Measurements from ENCODE around the gene NCF4. TPM values are rescaled to one million over a fixed set of nuclear protein-coding genes. Genes with fewer than 3 reads are reported as not detected.

The NCF4 gene
- total RNA-seq, 1 donor from 2014 or later: 120 TPM

DNA sequence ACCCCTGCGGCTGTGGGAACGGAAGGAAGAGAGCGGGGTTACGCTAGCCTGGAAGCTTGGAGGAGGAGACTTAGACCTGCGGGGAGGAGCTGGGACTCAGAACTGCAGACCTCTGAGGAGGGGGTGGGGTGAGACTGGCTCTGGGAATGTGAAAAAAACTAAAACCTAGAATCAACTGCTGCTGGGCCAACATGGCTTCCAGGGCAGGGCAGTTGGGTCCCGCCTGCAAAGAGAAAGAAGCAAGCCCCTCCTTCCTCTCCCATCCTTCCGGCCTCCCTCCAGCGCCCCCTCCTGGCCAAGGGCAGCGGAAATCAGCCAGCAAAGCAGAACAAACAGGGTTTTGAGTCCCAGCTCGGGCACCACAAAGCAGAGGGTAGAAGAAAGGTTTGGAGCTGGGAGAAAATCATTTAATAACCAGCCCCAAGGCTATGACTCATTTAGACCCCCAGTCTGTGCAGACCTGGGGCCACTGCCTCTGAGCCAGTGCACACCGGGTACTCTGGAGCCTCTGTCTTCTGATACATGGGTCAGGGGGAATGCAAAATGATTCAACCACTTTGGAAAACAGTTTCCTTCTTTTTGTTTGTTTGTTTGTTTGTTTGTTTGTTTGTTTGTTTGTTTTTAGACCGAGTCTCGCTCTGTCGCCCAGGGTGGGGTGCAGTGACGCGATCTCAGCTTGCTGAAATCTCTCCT, 7.3 kb upstream of the NCF4 start:
- DNase-seq (peak; percentile 78), ATAC-seq (ENCODE audit: low read depth) (peak; percentile 77)
- CTCF ChIA-PET: interaction anchor here (1.0 to 2.2 kb wide), 12 partner anchors 12 to 306 kb away, joined by 3 to 17 read pairs (median 4); no protein-coding TSS in a partner anchor
- intact Hi-C loops (cut with micrococcal nuclease): no loop called here
- Mint-ChIP-seq H3K4me3 (peak overlapping the region; percentile 45), H3K36me3 (ENCODE audit: low read depth) (no peaks in the 10 kb centered on the region), H3K9me3 (no peaks in the 10 kb centered on the region), H3K27ac (peak overlapping the region; percentile 76), H3K4me1 (peaks cover 37% of the 10 kb centered on the region), H3K27me3 (peaks cover 10% of the 10 kb centered on the region)
- POLR2A ChIA-PET: interaction anchor here (0.6 to 1.4 kb wide), 8 partner anchors 8 to 302 kb away, joined by 3 to 8 read pairs (median 4); partner anchors contain the start of gene IFT27
- TF ChIP-seq CTCF (IDR thresholded peaks at IDR 0.05): no peak

GRCh38 chr22:36855478-36855877, 5.3 kb upstream of the NCF4 start:
- intact Hi-C loops (cut with micrococcal nuclease): no loop called here
- CTCF ChIA-PET: interaction anchor here (0.7 to 7.3 kb wide), 20 partner anchors 8 to 309 kb away, joined by 3 to 120 read pairs (median 6); partner anchors contain the start of genes CSF2RB and IFT27

DNA sequence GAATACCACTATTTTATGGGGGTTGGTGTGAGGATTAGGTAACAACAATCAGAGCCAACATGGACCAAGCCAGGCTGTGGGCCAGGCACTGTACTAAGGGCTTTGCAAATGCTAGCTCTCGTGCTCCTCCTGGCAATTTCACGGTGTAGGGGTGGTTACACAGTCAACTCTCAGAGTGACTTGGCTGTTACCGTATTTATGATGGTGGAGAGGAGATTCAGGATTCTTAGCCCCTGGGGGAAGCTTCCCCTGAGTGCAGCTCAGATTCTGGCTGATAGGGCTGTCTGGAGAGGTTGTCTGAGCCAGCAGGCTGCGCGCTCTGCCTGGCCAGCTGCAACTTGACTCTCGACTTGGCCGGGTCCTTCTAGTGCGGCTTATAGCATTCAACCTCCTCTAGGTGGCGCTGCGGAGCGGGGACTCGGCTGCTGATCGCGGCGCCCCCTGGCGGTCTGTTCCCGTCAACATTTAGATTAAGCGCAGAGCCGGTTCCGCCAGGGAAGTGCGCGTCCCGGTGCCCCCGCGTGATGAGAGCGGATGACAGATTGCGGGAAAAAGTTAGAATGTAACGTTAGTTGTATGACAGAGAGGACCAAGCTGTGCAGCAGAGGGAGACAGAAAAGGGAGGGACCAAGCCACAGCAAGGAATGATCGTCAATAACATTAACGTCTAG, 4.5 kb upstream of the NCF4 start:
- peak; percentile 39 for ATAC-seq (ENCODE audit: low read depth)
- peak; percentile 96 for DNase-seq
- H3K36me3 Mint-ChIP-seq (ENCODE audit: low read depth): no peaks in the 10 kb centered on the region
- H3K4me1 Mint-ChIP-seq: peaks cover 64% of the 10 kb centered on the region
- peak overlapping the region; percentile 91 for H3K27ac Mint-ChIP-seq
- TF ChIP-seq CTCF (IDR thresholded peaks at IDR 0.05): peak; percentile 100
- H3K27me3 Mint-ChIP-seq: no peaks in the 10 kb centered on the region
- no peaks in the 10 kb centered on the region for H3K9me3 Mint-ChIP-seq
- H3K4me3 Mint-ChIP-seq: peak overlapping the region; percentile 69
- CTCF ChIA-PET: interaction anchor here (0.6 to 7.3 kb wide), 50 partner anchors 9 to 341 kb away, joined by 3 to 120 read pairs (median 4); partner anchors contain the start of genes CSF2RB and IFT27
- POLR2A ChIA-PET: interaction anchor here (0.6 to 1.7 kb wide), 8 partner anchors 9 to 196 kb away, joined by 4 to 15 read pairs (median 4); partner anchors contain the start of gene KCTD17
- intact Hi-C loops (cut with micrococcal nuclease): loop anchor here (1.0 to 2.0 kb wide), 8 partner anchors 57 to 310 kb away; partner anchors contain the start of genes CSF2RB and IFT27

More at GRCh38 chr22:36855478-36855877, 5.3 kb upstream of the NCF4 start:
- TF ChIP-seq CTCF (IDR thresholded peaks at IDR 0.05): no peak
- no peaks in the 10 kb centered on the region for H3K36me3 Mint-ChIP-seq (ENCODE audit: low read depth)
- POLR2A ChIA-PET: interaction anchor here (0.8 to 1.7 kb wide), 3 partner anchors 10 to 122 kb away, joined by 4 to 15 read pairs (median 4); no protein-coding TSS in a partner anchor
- H3K4me3 Mint-ChIP-seq: no peak overlapping the region
- DNase-seq (no peak), ATAC-seq (ENCODE audit: low read depth) (no peak)
- H3K27ac Mint-ChIP-seq: no peak overlapping the region
- H3K9me3 Mint-ChIP-seq: no peaks in the 10 kb centered on the region
- peaks cover 56% of the 10 kb centered on the region for H3K4me1 Mint-ChIP-seq
- H3K27me3 Mint-ChIP-seq: no peaks in the 10 kb centered on the region

DNA sequence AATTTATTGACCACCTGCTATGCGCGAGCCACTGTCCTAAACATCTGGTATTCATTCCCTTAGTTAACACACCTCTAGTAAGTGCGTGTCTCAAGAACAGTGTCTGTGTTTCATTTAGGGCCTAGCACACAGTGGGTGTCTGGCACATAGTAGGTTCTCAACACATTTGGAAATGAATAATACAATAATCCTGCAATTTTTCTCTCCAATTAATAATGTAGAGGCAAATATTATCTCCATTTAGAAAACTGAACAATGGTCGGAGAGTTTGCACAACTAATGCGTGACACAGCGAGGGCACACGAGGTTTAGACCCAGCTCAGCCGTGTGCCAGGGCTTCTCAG, 4.0 kb upstream of the NCF4 start:
- DNase-seq: no peak
- ChIA-PET CTCF (interaction anchor here (0.9 to 7.3 kb wide), 27 partner anchors 9 to 305 kb away, joined by 3 to 120 read pairs (median 5); partner anchors contain the start of genes CSF2RB and IFT27), POLR2A (interaction anchor here (0.6 to 1.7 kb wide), 9 partner anchors 10 to 195 kb away, joined by 3 to 15 read pairs (median 4); partner anchors contain the start of genes CSF2RB and KCTD17)
- peak overlapping the region; percentile 91 for H3K27ac Mint-ChIP-seq
- no peaks in the 10 kb centered on the region for H3K27me3 Mint-ChIP-seq
- no peak overlapping the region for H3K4me3 Mint-ChIP-seq
- TF ChIP-seq CTCF (IDR thresholded peaks at IDR 0.05): no peak
- intact Hi-C loops (cut with micrococcal nuclease): loop anchor here (1.0 to 2.0 kb wide), 8 partner anchors 57 to 310 kb away; partner anchors contain the start of genes CSF2RB and IFT27
- H3K9me3 Mint-ChIP-seq: no peaks in the 10 kb centered on the region
- ATAC-seq (ENCODE audit: low read depth): no peak
- peaks cover 69% of the 10 kb centered on the region for H3K4me1 Mint-ChIP-seq
- no peaks in the 10 kb centered on the region for H3K36me3 Mint-ChIP-seq (ENCODE audit: low read depth)
